AG04450 (cell line): Measurements from ENCODE around the gene LSM3. TPM values are rescaled to one million over a fixed set of nuclear protein-coding genes. Genes with fewer than 3 reads are reported as not detected.

Experiments
- CTCF ChIA-PET: fragments of 300-600, 350-600 bp; formaldehyde crosslinking; extraction: SDS; loops from one replicate; lab custom pipeline; 2022; ENCODE audit warnings: antibody characterized with exemption, inconsistent platforms; lab: Charles Lee
- POLR2A ChIA-PET: fragments of 350-600 bp; formaldehyde crosslinking; extraction: SDS; loops from one replicate; lab custom pipeline; 2021; ENCODE audit warnings: antibody characterized with exemption, inconsistent platforms; lab: Yijun Ruan, JAX
- DNase-seq: peaks from one replicate; pipeline ENCODE4 v3.0.0-alpha.2; 2011; ENCODE audit warnings: low read depth, low spot score
- H3K27ac ChIP-seq: one replicate; pipeline ENCODE4 v1.5.1; 2012; ENCODE audit warnings: low read depth, low read length, control low read depth
- H3K27me3 ChIP-seq: one replicate; pipeline ENCODE4 v1.6.0; 2012; ENCODE audit warnings: low read length; ENCODE audit not compliant: control insufficient read depth, insufficient read depth
- H3K4me3 ChIP-seq: 2 replicates; pipeline ENCODE4 v1.5.1; 2011; ENCODE audit warnings: mild to moderate bottlenecking, low read depth, low read length, control low read depth
- H3K9me3 ChIP-seq: 2 replicates; pipeline ENCODE4 v1.5.1; 2012; ENCODE audit warnings: low read length; ENCODE audit not compliant: control insufficient read depth, insufficient read depth
- polyA plus RNA-seq: library from polyadenylated mRNA; depleted of rRNA; stranded (reverse); fragments of >200 nt; gene quantifications from 2 replicates; pipeline ENCODE4 v1.2.3, GENCODE V29; 2011
- TF ChIP-seq, protein P1 (sequence below): IDR thresholded peaks from 2 replicates; pipeline ENCODE4 v1.5.1; 2011; ENCODE audit warnings: low read depth, low read length, control low read depth, inconsistent platforms

Gene LSM3
- polyA plus RNA-seq, 1 experiment = 11.9 TPM

DNA sequence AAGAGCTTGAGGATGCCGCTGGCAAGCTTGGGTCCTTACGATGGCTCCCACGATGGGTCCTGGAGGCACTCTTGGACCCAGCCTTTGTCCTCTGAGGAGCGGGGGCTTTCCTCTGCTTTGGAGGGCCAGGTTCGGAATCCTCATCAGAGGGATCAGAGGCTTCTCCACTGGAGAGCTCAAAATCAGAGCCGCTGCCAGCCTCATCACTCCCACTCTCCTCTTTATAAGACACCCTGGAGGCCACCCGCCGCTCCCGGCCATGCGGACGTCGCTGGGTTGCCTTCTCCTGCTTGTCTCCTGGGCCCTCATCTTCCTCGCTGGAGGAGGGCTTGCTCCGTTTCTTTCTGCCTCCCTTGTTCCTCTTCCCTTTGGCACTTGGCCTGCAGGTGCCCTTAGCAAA, 20.2 kb upstream of the LSM3 start:
- TF ChIP-seq, protein P1, sequence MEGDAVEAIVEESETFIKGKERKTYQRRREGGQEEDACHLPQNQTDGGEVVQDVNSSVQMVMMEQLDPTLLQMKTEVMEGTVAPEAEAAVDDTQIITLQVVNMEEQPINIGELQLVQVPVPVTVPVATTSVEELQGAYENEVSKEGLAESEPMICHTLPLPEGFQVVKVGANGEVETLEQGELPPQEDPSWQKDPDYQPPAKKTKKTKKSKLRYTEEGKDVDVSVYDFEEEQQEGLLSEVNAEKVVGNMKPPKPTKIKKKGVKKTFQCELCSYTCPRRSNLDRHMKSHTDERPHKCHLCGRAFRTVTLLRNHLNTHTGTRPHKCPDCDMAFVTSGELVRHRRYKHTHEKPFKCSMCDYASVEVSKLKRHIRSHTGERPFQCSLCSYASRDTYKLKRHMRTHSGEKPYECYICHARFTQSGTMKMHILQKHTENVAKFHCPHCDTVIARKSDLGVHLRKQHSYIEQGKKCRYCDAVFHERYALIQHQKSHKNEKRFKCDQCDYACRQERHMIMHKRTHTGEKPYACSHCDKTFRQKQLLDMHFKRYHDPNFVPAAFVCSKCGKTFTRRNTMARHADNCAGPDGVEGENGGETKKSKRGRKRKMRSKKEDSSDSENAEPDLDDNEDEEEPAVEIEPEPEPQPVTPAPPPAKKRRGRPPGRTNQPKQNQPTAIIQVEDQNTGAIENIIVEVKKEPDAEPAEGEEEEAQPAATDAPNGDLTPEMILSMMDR = no peak
- no peaks in the 10 kb centered on the region for H3K9me3 ChIP-seq
- no peaks in the 10 kb centered on the region for H3K27me3 ChIP-seq
- POLR2A ChIA-PET = interaction anchor here (1.2 to 2.1 kb wide), 2 partner anchors 14 to 20 kb away, joined by 6 to 8 read pairs; partner anchors contain the start of genes LSM3 and XPC
- no peak for DNase-seq
- no peak overlapping the region for H3K4me3 ChIP-seq
- no peak overlapping the region for H3K27ac ChIP-seq
- CTCF ChIA-PET = no interaction called here

DNA sequence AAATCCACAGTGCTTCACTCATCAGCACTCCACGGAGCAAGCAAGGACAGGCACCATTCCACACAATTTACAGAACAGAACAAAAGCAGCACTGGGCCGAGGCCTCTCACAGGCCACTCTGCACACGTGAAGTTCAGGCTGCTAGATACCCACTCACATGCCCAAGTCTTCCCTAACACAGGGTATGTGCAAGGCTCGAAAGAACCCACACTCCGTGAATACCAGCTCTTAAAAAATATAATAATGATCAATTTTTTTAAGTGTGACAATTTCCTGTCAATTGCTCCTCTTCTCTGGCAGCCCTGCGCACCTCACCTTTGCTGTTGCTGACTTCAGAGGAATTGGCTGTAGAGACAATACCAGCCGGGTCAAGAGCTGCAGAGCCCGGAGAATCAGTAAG, 19.2 kb upstream of the LSM3 start:
- ChIA-PET POLR2A (interaction anchor here (1.2 to 2.1 kb wide), 2 partner anchors 15 to 19 kb away, joined by 6 to 8 read pairs; partner anchors contain the start of genes LSM3 and XPC), CTCF (interaction anchor here (0.7 to 0.9 kb wide), 2 partner anchors 44 to 314 kb away, joined by 3 read pairs; no protein-coding TSS in a partner anchor)
- Histone ChIP-seq H3K27me3 (no peaks in the 10 kb centered on the region), H3K27ac (no peak overlapping the region), H3K9me3 (no peaks in the 10 kb centered on the region), H3K4me3 (no peak overlapping the region)
- no peak for DNase-seq
- TF ChIP-seq, protein P1 = no peak

DNA sequence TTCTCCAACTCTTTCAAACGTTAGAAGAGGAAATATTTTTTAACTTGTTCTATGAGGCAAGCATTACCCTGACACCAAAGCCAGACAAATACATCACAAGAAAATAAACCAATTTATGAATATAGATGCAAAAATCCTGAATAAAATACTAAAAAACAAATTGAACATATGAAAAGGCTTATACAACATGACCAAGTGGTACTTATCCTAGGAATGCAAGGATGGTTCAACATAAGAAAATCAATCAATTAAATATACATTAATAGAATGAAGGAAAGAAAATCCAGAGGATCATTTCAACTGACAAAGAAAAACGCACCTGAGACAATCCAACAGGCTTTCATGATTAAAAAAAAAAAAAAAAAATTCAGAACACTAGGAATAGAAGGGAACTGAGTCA, 17.3 kb upstream of the LSM3 start:
- DNase-seq = no peak
- Histone ChIP-seq H3K27me3 (no peaks in the 10 kb centered on the region), H3K9me3 (no peaks in the 10 kb centered on the region), H3K27ac (no peak overlapping the region), H3K4me3 (no peak overlapping the region)
- POLR2A ChIA-PET = no interaction called here
- TF ChIP-seq, protein P1 = no peak
- CTCF ChIA-PET = interaction anchor here (0.7 to 2.7 kb wide), 3 partner anchors 9 to 483 kb away, joined by 3 to 9 read pairs (median 4); no protein-coding TSS in a partner anchor

DNA sequence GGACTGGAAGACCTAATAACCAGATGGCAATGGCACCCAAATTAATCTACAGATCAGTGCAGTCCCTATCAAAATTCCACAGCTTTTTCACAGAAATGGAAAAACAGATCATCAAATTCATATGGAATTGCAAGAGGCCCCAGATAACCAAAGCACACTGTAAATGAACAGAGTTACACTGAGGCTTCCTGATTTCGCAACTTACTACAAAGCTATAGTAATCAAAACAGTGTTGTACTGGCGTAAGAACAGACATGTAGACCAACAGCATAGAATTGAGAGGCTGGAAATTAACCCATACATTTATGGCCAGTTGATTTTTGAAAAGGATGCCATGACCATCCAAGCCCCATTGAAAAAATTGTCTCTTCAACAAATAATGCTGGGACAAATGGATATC, 16.4 kb upstream of the LSM3 start:
- CTCF ChIA-PET = interaction anchor here (0.7 to 2.7 kb wide), 4 partner anchors 10 to 484 kb away, joined by 3 to 9 read pairs (median 4); no protein-coding TSS in a partner anchor
- Histone ChIP-seq H3K4me3 (no peak overlapping the region), H3K27ac (no peak overlapping the region), H3K9me3 (no peaks in the 10 kb centered on the region), H3K27me3 (no peaks in the 10 kb centered on the region)
- TF ChIP-seq, protein P1 = no peak
- no peak for DNase-seq
- POLR2A ChIA-PET = no interaction called here

DNA sequence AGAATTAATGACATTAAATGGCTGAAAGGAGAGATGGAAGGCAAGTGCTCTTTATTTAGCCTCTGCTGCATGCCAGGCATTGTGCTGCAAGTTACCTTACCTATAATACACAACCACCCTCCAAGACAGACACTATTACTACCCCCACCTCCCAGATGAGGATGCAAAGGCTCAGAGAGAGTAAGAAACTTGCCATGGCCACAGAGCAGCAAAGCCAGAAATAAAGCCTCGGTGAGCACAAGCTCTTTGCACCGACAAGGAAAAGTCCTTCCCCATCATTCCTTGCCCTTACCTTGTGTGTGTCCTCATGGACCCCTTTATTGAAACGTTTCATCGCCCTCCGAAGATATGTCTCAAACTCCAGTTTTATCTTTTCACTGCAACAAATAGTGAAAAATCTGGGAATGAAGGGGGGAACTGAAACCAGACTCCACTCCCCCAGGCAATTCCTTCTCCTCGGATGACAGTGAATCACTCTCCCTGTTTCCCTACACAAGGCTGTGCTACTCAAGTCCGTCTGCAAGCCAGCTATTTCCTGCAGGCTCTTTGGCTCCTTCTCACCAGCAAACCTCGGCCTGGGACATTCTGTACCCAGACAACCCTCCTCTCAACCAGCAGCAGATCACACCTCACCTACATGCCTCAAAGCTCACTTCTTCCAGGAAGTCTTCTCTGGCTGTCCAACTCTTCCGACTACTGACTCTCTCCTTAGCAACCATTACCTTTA, 11.6 kb upstream of the LSM3 start:
- POLR2A ChIA-PET = no interaction called here
- TF ChIP-seq, protein P1 = no peak
- no peaks in the 10 kb centered on the region for H3K27me3 ChIP-seq
- no peak overlapping the region for H3K27ac ChIP-seq
- CTCF ChIA-PET = interaction anchor here (1.5 to 2.1 kb wide), 2 partner anchors 11 to 37 kb away, joined by 5 to 6 read pairs; partner anchors contain the start of genes LSM3 and XPC
- no peak overlapping the region for H3K4me3 ChIP-seq
- DNase-seq = no peak
- H3K9me3 ChIP-seq = no peaks in the 10 kb centered on the region
